OCI-M2 (cell line): ENCODE data around the gene CMTM8.

Source experiments
- DNase-seq: peaks from one replicate; lab custom pipeline; 2025; ENCODE audit not compliant: unreplicated experiment; lab: John Stamatoyannopoulos, UW

Gene CMTM8

DNA sequence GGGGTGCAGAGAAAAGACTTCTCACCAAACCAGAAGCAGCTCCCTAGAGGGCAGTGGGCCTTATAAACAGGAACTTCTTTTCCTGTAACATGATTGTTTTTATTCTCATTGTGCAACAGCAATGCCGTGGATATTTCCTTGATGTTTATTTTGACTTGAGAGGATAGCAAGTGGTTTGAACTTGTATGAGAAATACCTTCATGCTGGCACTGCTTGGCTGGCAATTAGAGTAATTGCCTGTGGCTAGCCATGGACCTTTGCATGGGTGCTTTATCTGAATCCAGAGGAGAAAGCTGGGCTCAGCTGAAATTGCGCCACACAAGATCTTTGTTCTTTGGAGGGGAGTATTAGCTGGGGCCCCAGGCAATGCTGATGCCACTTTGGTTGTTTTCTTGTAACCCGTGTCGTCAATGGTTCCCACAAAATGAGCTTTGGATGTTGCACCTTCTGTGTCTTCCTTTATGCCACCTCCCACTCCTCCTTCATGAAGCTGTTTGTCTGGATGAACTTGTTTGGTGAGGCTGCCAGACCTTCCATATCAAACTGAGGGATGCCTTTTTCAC, 37.9 kb downstream of the CMTM8 start:
- DNase-seq = no peak

DNA sequence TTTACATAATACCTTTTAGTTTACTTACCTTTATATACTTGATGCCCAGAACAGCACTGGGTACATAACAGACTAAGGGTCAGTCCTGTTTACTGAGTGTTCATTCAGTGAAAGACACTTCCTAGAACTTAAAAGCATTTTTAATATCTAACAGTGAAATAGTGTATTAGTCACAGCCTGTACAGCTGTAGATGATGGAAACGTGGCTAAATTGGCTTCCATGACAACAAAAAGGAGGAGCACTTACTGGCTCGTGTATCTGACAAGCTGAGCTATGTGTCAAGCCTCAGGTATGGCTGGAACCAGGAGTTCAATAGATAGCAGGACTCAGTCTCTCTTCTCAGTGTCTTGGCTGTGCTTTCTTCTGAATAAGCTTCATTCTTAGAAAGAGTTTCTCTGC, 40.2 kb downstream of the CMTM8 start:
- no peak for DNase-seq

DNA sequence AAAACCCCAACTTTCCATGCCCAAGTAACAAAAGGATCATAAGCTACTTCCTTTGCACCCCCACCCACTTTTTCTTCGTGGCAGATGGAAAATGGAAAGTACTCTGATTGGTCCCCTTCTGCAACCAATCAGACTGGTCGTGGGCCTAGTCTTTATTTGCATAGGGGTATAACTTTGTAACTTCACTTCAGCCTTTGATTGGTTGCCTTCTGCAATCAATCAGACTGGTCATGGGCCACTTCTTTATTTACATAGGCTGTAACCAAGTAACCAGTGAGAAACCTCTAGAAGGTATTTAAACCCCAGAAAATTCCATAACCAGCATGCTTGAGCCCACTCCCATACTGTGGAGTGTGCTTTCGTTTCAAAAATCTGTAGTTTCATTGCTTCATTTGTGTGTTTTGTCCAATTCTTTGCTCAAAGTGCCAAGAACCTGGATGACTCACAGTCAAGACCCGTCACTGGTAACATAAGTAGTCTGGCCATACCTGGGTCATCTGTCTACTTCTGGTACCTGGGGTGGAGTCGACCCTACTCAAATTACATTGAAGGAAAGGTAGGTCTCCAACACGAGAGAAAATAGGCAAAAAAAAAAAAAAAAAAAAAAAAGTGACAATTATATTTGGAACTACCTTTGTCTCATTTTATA, 41.9 kb downstream of the CMTM8 start:
- no peak for DNase-seq

DNA sequence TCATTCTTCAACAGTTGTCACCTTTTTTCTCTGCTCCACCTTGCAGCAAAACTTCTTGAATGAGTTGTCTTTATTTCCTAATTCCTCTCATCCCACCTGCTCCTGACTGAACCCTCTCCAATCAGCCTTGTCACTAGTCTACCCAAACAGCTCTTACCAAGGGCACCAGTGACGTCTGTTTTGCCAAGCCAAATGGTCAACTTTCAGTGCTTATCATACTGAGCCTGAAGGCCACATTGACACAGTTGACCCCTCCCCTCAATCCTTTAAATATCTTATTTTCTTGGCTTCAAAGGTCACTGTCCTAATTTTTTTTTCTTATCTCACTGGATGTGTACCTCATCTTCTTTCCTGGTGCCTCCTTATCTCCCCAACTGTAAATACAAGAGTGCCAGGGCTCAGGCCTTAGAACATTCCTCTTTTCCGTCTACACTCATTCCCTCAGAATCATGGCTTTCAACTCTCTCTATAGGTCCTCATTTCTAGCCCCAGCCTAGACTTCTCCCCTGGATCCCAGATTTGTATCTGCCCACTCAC, 43.2 kb downstream of the CMTM8 start:
- DNase-seq = no peak

DNA sequence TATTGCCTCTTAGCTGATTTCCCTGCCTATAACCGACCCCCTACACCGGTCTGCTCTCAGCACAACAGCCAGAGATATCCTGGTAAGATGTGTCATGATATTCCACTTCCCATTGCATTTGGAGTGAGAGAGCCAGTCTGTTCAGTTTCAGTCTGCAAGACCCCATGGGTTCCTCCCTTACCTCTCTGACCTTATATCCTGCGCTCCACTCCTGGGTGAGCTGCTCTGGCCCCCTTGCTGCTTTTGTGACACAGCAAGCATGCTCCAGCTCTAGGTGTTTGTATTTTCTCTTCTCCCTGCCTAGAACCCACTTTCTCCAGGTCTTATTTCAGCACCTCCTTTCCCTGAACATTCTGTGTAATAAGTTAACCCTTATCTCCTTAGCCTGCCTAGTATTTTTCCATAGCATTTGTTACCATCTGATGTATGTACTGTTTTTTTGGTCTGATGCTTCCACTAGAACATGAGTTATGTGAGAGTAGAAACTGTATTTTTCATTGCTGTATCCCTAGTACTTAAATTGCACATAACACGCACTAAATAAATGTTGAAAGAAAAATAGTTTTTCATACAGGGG, 44.2 kb downstream of the CMTM8 start:
- no peak for DNase-seq

DNA sequence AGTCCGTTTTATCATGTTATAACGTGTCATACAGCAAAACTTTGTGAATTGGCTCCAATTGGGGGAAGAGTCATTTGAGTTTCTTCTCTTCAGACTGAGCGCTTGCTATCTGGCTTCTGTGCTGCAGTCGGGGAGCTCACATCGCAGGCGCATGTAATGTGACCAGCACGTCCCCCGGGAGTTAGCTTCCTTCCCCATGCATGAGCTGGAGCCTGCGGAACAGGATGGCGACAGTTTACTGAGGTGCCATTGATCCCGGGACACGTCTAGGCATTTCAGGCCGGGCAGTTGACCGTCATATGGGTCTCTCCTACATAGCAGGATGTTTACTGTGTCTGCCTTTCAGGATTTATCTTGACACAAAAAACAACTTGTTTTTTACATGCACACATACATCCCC, 44.8 kb downstream of the CMTM8 start:
- no peak for DNase-seq

DNA sequence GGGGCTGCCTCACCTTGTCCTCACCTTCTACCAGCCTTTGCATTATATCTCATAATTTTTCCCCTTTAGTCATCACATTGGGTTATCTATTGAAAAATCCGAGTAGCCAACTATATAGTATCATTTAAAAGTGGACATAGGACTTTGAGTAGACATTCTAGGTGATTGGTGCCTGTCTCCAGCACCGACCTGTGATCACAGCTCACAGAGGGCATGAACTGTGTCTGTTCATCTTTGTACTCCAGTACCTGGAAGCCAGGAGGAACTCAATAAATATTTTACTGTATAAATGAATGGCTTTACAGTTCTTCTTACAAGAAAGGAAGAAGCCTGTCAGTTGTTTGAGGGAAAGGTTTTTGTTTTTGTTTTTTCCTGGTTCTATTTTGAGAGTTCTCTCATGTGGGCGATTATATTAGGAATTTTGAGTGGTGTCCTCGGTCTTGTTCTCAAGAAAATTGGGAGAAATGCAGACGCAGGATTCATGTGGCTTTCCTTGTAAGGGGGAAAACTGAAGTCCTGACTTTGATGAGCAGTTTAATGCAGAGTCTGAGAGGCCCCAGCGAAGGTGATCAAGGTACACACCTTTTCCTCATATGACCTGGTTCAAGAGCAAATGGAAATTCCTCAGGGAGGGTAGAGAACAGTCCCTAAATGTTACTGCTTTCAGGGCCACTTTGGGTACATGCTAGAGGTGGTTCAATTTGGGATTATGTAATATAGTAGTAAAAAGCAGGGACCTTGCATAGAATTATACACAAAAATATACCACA, 46.1 kb downstream of the CMTM8 start:
- DNase-seq = no peak

DNA sequence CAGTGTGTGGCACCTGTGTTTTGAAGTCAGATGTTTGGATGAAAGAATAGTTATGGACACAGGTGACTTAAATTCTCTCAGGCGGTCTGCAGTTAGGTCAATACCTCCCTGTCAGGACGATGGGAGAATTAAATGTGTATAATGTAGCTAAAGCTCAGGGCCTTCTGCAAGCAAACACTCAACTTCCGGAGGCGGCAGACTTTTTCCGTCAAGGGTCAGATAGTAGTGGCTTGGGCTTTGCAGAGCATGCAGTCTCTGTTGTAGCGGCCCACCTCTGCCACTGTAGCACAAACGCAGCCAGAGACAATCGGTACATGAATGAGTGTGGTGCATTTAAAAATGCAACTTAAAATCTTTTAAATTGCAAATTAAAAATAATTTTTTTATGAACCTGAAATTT, 47.4 kb downstream of the CMTM8 start:
- DNase-seq = no peak

DNA sequence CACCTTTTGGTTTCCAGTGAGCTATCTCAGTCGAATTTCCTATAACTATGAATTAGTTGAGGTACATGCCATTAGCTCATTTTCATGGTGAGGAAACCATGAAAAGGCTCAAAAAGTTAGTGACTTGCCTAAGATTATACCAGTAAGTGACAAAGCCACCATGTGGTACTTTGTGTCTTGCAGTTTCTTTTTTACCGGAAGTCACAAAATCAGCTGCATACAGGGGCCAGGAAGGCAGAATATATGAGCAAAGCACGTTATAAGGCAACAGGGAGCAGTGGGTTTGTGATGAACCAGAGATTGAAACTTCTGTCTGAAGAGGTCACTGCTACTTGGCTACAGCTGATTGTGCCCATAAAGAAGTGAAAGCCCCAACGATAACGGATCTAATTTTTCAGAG, 50.3 kb downstream of the CMTM8 start:
- no peak for DNase-seq

DNA sequence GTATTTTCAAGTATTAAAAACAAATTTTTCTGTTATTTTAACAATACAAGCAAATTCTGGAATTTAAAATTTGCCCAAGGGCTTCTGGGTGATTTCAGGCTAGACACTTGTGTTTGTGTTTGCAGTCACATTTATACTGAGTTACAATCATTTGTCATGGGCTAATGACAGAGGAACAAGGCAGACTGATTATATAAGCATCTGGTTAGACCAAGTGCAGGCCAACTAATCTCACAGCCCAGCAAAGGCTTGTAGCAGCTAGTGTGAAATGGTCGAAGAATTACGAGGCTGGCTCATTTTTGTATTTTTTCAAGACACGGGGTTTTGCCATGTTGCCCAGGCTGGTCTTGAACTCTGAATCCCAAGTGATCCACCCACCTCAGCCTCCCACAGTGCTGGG, 52.1 kb downstream of the CMTM8 start:
- DNase-seq = no peak

DNA sequence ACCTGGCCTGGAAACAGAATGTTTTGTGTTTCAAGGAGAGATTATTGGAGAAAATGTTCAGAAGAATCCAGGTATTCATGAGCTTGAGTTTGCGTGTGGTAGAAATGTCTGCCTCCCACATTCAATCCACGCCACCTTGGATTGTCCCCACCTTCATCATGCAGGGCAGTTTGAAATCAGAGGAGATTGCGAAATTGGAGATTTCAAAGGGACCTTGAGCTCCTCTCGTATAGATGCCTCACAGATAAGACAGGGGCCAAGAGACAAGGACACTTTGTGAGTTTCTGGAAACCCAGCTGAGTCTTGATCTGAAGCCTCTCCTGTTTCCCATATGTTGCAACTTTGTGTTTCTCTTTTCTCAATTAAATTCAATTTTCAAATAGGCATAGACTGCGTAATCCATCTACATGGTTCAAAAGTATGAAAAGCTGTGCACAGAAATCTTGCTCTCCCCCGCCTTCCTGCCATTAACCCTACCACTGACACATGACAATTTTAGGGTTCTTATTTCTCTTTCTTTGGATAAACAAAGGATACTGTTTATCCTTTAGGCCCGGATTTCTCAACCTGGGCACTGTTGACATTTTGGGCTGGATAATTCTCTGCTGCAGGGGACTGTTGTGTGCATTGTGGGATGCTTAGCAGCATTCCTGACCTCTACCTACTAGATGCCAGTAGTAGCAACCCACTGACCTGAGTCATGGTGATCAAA, 53.8 kb downstream of the CMTM8 start:
- DNase-seq = no peak

DNA sequence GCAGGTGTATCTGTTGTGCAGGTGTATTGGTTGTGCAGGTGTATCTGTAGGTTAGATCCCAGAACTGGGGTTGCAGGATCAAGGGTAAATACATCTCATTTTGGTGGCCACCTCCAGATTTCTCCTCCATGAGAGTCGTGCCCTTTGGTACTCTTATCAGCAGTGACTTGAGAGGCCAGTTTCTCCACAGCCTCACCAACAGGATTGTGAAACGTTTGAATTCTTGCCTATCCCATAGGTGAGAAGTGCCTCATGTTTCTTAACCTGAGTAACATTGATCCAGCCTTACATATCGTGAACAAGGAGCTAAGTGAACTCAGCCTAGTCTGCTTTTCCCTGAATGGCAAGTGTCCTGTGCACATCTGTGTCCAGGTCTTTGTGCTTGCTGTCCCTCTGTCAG, 55.4 kb downstream of the CMTM8 start:
- no peak for DNase-seq

DNA sequence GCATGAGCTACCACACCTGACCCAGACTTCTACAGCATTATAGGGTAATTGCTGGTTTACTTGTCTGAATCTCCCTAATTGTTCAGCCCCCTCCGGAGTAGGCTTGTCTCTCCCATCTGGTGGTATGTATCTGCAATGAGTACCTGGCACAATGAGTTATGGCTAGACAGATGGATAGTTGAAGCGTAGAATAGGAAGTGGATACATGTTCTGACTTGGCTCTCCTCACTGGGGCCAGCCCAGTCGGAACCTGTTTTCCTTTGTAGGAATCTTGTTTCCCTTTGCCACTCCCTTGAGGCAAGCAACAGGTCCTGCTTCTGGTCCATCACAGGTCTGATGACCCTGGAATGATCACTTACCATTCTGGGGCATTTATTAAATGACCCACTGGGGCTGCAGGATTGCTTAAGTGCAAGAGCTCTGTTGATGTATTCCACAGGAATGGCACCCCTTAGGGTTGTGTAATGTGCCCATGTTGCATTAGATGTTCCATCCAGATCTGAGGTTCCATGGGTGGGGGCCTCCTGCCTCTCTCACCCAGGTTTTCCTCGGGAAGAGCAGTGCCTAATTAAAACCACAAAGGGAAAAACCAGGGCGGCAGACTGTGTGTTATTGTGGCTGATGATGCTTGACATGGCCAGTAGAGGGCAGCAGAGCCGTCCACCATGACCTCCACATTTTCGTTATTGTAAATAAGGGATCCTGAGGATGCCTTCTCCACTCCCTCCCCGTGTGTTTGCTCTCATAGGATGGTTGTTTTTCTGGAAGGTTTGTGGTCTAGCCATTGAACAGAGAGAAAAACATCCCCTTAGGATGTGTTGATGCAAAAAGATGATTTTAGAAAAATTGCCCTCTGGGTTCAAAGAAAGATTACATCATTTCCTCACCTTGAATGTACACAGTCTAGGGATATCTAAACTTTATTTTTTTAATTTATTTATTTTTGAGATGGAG, 58.0 kb downstream of the CMTM8 start:
- DNase-seq = no peak

DNA sequence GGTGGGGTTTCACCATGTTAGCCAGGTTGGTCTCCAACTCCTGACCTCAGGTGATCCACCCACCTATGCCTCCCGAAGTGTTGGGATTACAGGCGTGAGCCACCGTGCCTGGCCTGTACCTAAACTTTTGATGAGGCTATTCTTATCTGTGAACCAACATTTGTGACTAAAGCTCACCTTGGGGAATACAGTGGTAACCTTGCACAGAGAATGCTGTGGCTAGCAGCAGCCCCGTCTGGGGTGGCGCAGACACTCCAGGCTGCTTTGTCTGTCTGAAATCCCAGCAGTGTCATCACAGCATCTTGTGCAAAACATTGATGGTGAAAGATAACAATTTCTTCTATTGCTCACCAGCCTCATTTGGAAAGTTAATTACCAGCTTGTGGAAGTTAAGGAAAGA, 58.9 kb downstream of the CMTM8 start:
- DNase-seq = no peak

DNA sequence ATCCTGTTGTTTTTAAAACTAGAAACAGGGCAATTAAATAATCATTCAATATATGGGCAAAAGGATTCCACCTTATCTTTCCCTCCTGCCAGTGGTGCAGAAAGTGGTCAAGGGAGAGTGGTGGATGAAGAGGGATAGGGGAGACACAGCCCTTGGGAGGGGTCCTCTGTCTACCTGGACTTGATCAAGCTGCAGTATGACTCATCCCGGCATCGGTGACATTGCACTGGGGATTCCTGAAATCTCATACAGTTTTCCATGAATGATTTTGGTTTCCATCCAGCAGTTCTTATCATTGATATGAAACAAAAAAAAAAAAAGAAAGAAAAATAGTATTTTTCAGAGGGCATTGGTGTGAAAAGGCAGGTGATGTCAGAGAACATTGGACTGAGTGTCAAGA, 62.9 kb downstream of the CMTM8 start:
- no peak for DNase-seq

DNA sequence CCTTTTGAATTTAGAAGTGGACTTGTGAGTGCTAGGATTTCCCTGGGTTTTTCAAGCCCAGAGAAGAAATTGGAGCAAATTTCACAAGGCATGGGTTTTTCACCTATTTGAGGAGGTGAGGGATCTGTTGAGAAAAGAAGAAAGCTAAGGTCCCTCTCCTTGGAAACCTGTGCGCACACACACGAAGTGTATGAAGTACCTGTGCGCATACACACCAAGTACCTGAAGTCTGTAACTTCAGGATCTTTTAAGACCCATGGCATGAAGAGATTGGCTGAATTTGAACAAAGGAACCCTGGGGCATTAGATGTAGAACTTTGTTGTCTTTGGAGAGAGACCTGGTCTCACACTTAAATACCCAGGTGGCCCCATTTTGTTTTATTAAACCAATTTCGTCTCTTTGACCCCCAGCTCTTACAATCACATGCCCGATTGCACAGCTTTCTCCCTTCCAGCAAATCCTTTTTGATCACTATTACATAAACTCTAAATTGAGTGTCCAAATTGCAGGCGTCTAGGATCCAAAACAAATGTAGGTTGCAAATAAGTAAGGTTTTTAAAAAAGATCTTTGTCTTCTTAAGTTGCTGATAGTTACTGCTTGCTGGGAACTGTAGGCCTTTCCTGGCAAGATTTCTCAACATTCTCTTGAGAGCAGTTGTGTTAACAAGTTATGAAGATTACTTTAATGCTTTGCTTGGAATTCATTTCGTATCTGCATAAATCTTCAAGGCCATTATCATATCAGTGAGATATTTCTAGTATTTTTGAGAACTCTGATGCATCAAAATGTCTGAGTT, 64.3 kb downstream of the CMTM8 start:
- DNase-seq = no peak

DNA sequence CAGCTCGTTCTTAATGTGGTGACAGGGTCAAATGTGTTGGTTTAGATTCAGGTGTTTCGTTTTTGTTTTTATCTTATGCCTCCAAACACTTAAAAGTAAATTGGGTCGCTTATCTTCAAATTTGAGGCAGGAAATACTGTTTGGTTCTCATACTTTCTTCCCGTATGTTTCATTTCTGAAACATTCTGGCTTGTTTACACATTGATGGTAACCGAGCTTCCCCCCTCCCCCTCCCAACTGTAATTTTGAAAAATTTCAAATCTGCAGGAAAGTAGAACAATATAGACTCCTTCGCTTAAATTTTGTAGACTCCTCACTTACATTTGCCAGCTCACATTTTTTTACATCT, 64.9 kb downstream of the CMTM8 start:
- no peak for DNase-seq

DNA sequence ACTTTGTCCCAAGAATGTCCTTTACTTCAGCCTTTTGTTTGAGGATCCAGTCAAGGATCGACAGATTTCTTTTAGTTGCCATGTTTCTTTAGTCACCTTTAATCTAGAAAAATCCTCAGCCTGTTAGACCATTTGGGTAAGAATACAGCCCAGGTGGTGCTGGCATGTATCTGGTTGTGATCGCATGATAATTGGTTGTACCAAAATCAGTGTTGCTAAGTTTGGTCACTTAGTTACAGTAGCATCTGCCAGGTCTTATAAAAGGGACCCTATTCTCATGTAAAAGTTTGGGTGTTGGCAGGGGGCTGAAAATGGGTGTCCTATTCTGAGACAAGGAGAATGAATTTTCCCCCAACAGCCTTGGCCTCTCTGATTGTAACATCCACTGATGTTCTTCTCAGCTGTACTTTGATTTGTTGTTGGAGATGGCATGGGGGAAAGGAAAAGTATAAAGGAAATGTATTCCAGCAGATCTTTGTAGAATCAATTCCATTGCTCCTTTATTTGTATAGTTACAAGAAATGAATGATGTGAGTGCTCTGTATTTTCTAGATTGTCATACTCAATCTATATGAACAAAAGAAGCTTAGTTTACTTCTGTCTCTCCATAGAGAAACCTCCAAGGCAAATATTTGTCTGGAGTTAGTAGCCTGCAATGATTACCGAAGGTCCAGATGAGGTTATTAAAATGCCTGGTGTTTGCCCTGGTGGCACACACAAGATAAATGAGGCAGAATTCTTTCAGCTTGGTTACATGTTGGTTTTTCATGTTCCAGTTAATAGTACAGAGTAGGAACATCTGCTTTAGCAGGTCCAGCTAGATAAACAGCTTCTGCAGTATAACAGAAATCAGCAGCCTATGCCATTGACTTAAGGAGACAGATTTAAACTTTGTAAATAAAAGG, 65.7 kb downstream of the CMTM8 start:
- DNase-seq = no peak
